ENCODE results near the gene YPEL5. TPM values are rescaled to one million over a fixed set of nuclear protein-coding genes. Genes with fewer than 3 reads are reported as not detected.

YPEL5 gene
- total RNA-seq, 5 donors from 2014 or later (not counting 1 experiment from before 2014, with no cell fraction given), result 73.0 to 962 (median 77.3) TPM

- no peak overlapping the region for H3K27ac Mint-ChIP-seq
- CTCF ChIA-PET, result interaction anchor here in 1 of 2 donors (1.5 kb wide), 1 partner anchor 16 kb away, joined by 4 read pairs; no protein-coding TSS in a partner anchor
- no peak overlapping the region for H3K27ac ChIP-seq (ENCODE audit: low read length)
- no peaks in the 10 kb centered on the region for H3K9me3 ChIP-seq
- no peaks in the 10 kb centered on the region for H3K36me3 ChIP-seq (ENCODE audit: control insufficient read depth in 2 of 2, extremely low read depth in 1 of 2, insufficient read depth in 1 of 2, low read length in 1 of 2)
- no peaks in the 10 kb centered on the region for H3K9me3 Mint-ChIP-seq
- H3K36me3 Mint-ChIP-seq, result peaks cover 3% of the 10 kb centered on the region
- no peak overlapping the region for H3K4me3 Mint-ChIP-seq
- POLR2A ChIA-PET, result no interaction called here
- H3K27me3 Mint-ChIP-seq, result peaks cover 0 to 2% of the 10 kb centered on the region in 2 donors
- H3K4me1 Mint-ChIP-seq, result peaks cover 0 to 8% (median 0%) of the 10 kb centered on the region in 3 donors
- no peaks in the 10 kb centered on the region for H3K4me1 ChIP-seq (ENCODE audit: control insufficient read depth in 1 of 2, extremely low read depth in 1 of 2, insufficient read depth in 2 of 2, low read length in 2 of 2)
- DNase-seq (no peak), ATAC-seq (replicated peaks in 1 of 4) (peak in 1 of 4 experiments; percentile 2)
- no peak overlapping the region for H3K4me3 ChIP-seq (ENCODE audit: control insufficient read depth in 1 of 2, extremely low read depth in 1 of 2, low read length in 1 of 2)
- WGBS (ENCODE audit: insufficient coverage), result no CpG with 5 or more reads among the region's 7 CpGs
- no peaks in the 10 kb centered on the region for H3K27me3 ChIP-seq (replicated peaks in 1 of 2; ENCODE audit: control insufficient read depth in 2 of 2, extremely low read depth in 1 of 2, insufficient read depth in 2 of 2, low read length in 1 of 2)
These were observed 34.4 kb downstream of the YPEL5 start for GRCh38 chr2:30181176-30181575.

- Histone ChIP-seq H3K9me3 (no peaks in the 10 kb centered on the region), H3K4me3 (ENCODE audit: control insufficient read depth in 1 of 2, extremely low read depth in 1 of 2, low read length in 1 of 2) (no peak overlapping the region), H3K4me1 (ENCODE audit: control insufficient read depth in 1 of 2, extremely low read depth in 1 of 2, insufficient read depth in 2 of 2, low read length in 2 of 2) (no peaks in the 10 kb centered on the region), H3K27me3 (replicated peaks in 1 of 2; ENCODE audit: control insufficient read depth in 2 of 2, extremely low read depth in 1 of 2, insufficient read depth in 2 of 2, low read length in 1 of 2) (no peaks in the 10 kb centered on the region), H3K27ac (ENCODE audit: low read length) (no peak overlapping the region), H3K36me3 (ENCODE audit: control insufficient read depth in 2 of 2, extremely low read depth in 1 of 2, insufficient read depth in 1 of 2, low read length in 1 of 2) (no peaks in the 10 kb centered on the region)
- ATAC-seq (replicated peaks in 1 of 4), result no peak
- ChIA-PET POLR2A (no interaction called here), CTCF (no interaction called here)
- Mint-ChIP-seq H3K4me3 (no peak overlapping the region), H3K27ac (no peak overlapping the region), H3K9me3 (no peaks in the 10 kb centered on the region), H3K27me3 (peaks cover 0 to 2% of the 10 kb centered on the region in 2 donors), H3K4me1 (peaks cover 0 to 4% (median 2%) of the 10 kb centered on the region in 3 donors), H3K36me3 (no peaks in the 10 kb centered on the region)
- WGBS (ENCODE audit: insufficient coverage), result 91% methylated on average over 4 of the region's 5 CpGs
- DNase-seq, result no peak
These were observed 37.2 kb downstream of the YPEL5 start for GRCh38 chr2:30184035-30184434.

GRCh38 chr2:30185178-30185577 lies 38.4 kb downstream of the YPEL5 start:
- Histone ChIP-seq H3K36me3 (ENCODE audit: control insufficient read depth in 2 of 2, extremely low read depth in 1 of 2, insufficient read depth in 1 of 2, low read length in 1 of 2) (no peaks in the 10 kb centered on the region), H3K9me3 (no peaks in the 10 kb centered on the region), H3K4me1 (ENCODE audit: control insufficient read depth in 1 of 2, extremely low read depth in 1 of 2, insufficient read depth in 2 of 2, low read length in 2 of 2) (no peaks in the 10 kb centered on the region), H3K27me3 (replicated peaks in 1 of 2; ENCODE audit: control insufficient read depth in 2 of 2, extremely low read depth in 1 of 2, insufficient read depth in 2 of 2, low read length in 1 of 2) (no peaks in the 10 kb centered on the region), H3K4me3 (ENCODE audit: control insufficient read depth in 1 of 2, extremely low read depth in 1 of 2, low read length in 1 of 2) (no peak overlapping the region), H3K27ac (ENCODE audit: low read length) (no peak overlapping the region)
- CTCF ChIA-PET, result interaction anchor here in 1 of 2 donors (0.5 kb wide), 1 partner anchor 24 kb away, joined by 4 read pairs; no protein-coding TSS in a partner anchor
- WGBS (ENCODE audit: insufficient coverage), result 40% methylated on average over 1 of the region's 4 CpGs
- Mint-ChIP-seq H3K27ac (no peak overlapping the region), H3K4me3 (no peak overlapping the region), H3K27me3 (peaks cover 0 to 2% of the 10 kb centered on the region in 2 donors), H3K4me1 (peaks cover 0 to 4% (median 2%) of the 10 kb centered on the region in 3 donors), H3K36me3 (no peaks in the 10 kb centered on the region), H3K9me3 (peaks cover 0 to 1% (median 0%) of the 10 kb centered on the region in 3 donors)
- POLR2A ChIA-PET, result no interaction called here
- DNase-seq (no peak), ATAC-seq (replicated peaks in 1 of 4) (no peak)

GRCh38 chr2:30188292-30188691 lies 41.5 kb downstream of the YPEL5 start:
- ATAC-seq (replicated peaks in 1 of 4) (no peak), DNase-seq (no peak)
- ChIA-PET POLR2A (no interaction called here), CTCF (interaction anchor here in 1 of 2 donors (1.2 kb wide), 1 partner anchor 523 kb away, joined by 3 read pairs; no protein-coding TSS in a partner anchor)
- no peaks in the 10 kb centered on the region for H3K9me3 ChIP-seq
- peaks cover 0 to 1% of the 10 kb centered on the region in 2 experiments for H3K27me3 ChIP-seq (replicated peaks in 1 of 2; ENCODE audit: control insufficient read depth in 2 of 2, extremely low read depth in 1 of 2, insufficient read depth in 2 of 2, low read length in 1 of 2)
- H3K4me3 Mint-ChIP-seq, result no peak overlapping the region
- H3K27ac Mint-ChIP-seq, result no peak overlapping the region
- H3K27me3 Mint-ChIP-seq, result peaks cover 0 to 2% of the 10 kb centered on the region in 2 donors
- H3K36me3 Mint-ChIP-seq, result no peaks in the 10 kb centered on the region
- no CpG with 5 or more reads among the region's 2 CpGs for WGBS (ENCODE audit: insufficient coverage)
- no peaks in the 10 kb centered on the region for H3K36me3 ChIP-seq (ENCODE audit: control insufficient read depth in 2 of 2, extremely low read depth in 1 of 2, insufficient read depth in 1 of 2, low read length in 1 of 2)
- no peaks in the 10 kb centered on the region for H3K4me1 ChIP-seq (ENCODE audit: control insufficient read depth in 1 of 2, extremely low read depth in 1 of 2, insufficient read depth in 2 of 2, low read length in 2 of 2)
- no peak overlapping the region for H3K4me3 ChIP-seq (ENCODE audit: control insufficient read depth in 1 of 2, extremely low read depth in 1 of 2, low read length in 1 of 2)
- peaks cover 0 to 4% (median 2%) of the 10 kb centered on the region in 3 donors for H3K4me1 Mint-ChIP-seq
- H3K9me3 Mint-ChIP-seq, result peaks cover 0 to 1% (median 0%) of the 10 kb centered on the region in 3 donors
- no peak overlapping the region for H3K27ac ChIP-seq (ENCODE audit: low read length)

GRCh38 chr2:30190637-30191036 lies 43.8 kb downstream of the YPEL5 start:
- no peaks in the 10 kb centered on the region for H3K36me3 Mint-ChIP-seq
- H3K9me3 Mint-ChIP-seq, result peaks cover 0 to 1% (median 0%) of the 10 kb centered on the region in 3 donors
- Histone ChIP-seq H3K9me3 (no peaks in the 10 kb centered on the region), H3K27me3 (replicated peaks in 1 of 2; ENCODE audit: control insufficient read depth in 2 of 2, extremely low read depth in 1 of 2, insufficient read depth in 2 of 2, low read length in 1 of 2) (peaks cover 0 to 5% of the 10 kb centered on the region in 2 experiments), H3K4me3 (ENCODE audit: control insufficient read depth in 1 of 2, extremely low read depth in 1 of 2, low read length in 1 of 2) (no peak overlapping the region), H3K4me1 (ENCODE audit: control insufficient read depth in 1 of 2, extremely low read depth in 1 of 2, insufficient read depth in 2 of 2, low read length in 2 of 2) (no peaks in the 10 kb centered on the region), H3K36me3 (ENCODE audit: control insufficient read depth in 2 of 2, extremely low read depth in 1 of 2, insufficient read depth in 1 of 2, low read length in 1 of 2) (no peaks in the 10 kb centered on the region), H3K27ac (ENCODE audit: low read length) (no peak overlapping the region)
- H3K4me1 Mint-ChIP-seq, result peaks cover 0 to 4% (median 2%) of the 10 kb centered on the region in 3 donors
- POLR2A ChIA-PET, result no interaction called here
- no peak for ATAC-seq (replicated peaks in 1 of 4)
- WGBS (ENCODE audit: insufficient coverage), result 93% methylated on average over 6 of the region's 13 CpGs
- no peak overlapping the region for H3K27ac Mint-ChIP-seq
- CTCF ChIA-PET, result no interaction called here
- DNase-seq, result no peak
- no peak overlapping the region for H3K4me3 Mint-ChIP-seq
- peaks cover 0 to 3% of the 10 kb centered on the region in 2 donors for H3K27me3 Mint-ChIP-seq

DNA sequence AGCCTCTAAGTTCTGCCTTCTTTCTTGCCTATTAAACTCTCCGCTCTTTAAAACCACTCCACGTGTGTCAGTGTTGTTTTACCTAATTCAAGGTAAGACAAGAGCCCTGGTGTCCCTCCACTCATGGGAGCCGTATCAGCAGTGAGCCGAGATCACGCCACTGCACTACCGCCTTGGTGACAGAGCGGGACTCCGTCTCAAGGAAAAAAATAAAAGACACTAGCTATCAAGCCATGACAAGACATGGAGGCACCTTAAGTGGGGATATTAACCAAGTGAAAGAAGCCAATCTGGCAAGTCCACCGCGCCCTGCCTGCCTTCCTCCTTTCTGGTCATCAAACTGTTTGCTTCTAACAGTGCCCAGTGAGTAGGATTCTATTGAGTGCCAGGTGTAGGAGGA lies 44.3 kb downstream of the YPEL5 start:
- POLR2A ChIA-PET, result no interaction called here
- Histone ChIP-seq H3K4me1 (ENCODE audit: control insufficient read depth in 1 of 2, extremely low read depth in 1 of 2, insufficient read depth in 2 of 2, low read length in 2 of 2) (no peaks in the 10 kb centered on the region), H3K9me3 (no peaks in the 10 kb centered on the region), H3K27me3 (replicated peaks in 1 of 2; ENCODE audit: control insufficient read depth in 2 of 2, extremely low read depth in 1 of 2, insufficient read depth in 2 of 2, low read length in 1 of 2) (peaks cover 0 to 5% of the 10 kb centered on the region in 2 experiments), H3K4me3 (ENCODE audit: control insufficient read depth in 1 of 2, extremely low read depth in 1 of 2, low read length in 1 of 2) (no peak overlapping the region), H3K27ac (ENCODE audit: low read length) (no peak overlapping the region), H3K36me3 (ENCODE audit: control insufficient read depth in 2 of 2, extremely low read depth in 1 of 2, insufficient read depth in 1 of 2, low read length in 1 of 2) (no peaks in the 10 kb centered on the region)
- Mint-ChIP-seq H3K36me3 (no peaks in the 10 kb centered on the region), H3K27ac (no peak overlapping the region), H3K4me3 (no peak overlapping the region), H3K9me3 (peaks cover 0 to 1% (median 0%) of the 10 kb centered on the region in 3 donors), H3K4me1 (peaks cover 0 to 4% (median 2%) of the 10 kb centered on the region in 3 donors), H3K27me3 (peaks cover 0 to 3% of the 10 kb centered on the region in 2 donors)
- no peak for ATAC-seq (replicated peaks in 1 of 4)
- CTCF ChIA-PET, result no interaction called here
- 96% methylated on average over 9 of the region's 10 CpGs for WGBS (ENCODE audit: insufficient coverage)
- DNase-seq, result no peak
